ENCODE measurements around the gene BCAP29.

The BCAP29 gene

GRCh38 chr7:107594961-107595737 is 15.1 kb downstream of the BCAP29 start:
- ATAC-seq (replicated peaks) (no peak), DNase-seq (no peak)
- Mint-ChIP-seq H3K27ac (no peak overlapping the region), H3K9me3 (no peaks in the 10 kb centered on the region), H3K4me1 (no peaks in the 10 kb centered on the region), H3K4me3 (no peak overlapping the region), H3K36me3 (peaks cover 4 to 28% of the 10 kb centered on the region in 2 donors), H3K27me3 (no peaks in the 10 kb centered on the region)

GRCh38 chr7:107596881-107597581 is 17.0 kb downstream of the BCAP29 start:
- no peak for DNase-seq
- ATAC-seq (replicated peaks) = no peak
- H3K36me3 Mint-ChIP-seq = peaks cover 8 to 27% of the 10 kb centered on the region in 2 donors
- no peaks in the 10 kb centered on the region for H3K4me1 Mint-ChIP-seq
- no peak overlapping the region for H3K4me3 Mint-ChIP-seq
- no peaks in the 10 kb centered on the region for H3K9me3 Mint-ChIP-seq
- no peaks in the 10 kb centered on the region for H3K27me3 Mint-ChIP-seq
- H3K27ac Mint-ChIP-seq = no peak overlapping the region

DNA sequence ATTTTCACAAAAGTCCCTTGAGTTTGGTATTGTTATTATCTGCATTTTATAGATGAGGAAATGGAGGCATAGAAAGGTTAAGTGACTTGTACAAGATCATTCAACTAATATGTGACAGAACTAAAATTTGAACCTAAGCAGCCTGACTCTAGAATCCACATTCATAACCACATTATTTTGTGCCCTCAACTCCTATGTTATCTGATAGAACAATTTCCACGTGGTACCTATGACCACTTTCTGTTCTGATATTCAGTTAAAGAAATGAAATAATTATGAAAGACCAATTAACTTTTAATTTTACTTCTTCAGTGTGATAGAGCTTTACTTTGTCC is 17.5 kb downstream of the BCAP29 start:
- H3K27me3 Mint-ChIP-seq = no peaks in the 10 kb centered on the region
- no peak for ATAC-seq (replicated peaks)
- peaks cover 8 to 27% of the 10 kb centered on the region in 2 donors for H3K36me3 Mint-ChIP-seq

GRCh38 chr7:107597953-107598352 is 17.9 kb downstream of the BCAP29 start:
- no peaks in the 10 kb centered on the region for H3K27me3 Mint-ChIP-seq
- no peak overlapping the region for H3K27ac Mint-ChIP-seq
- no peak for DNase-seq
- no peaks in the 10 kb centered on the region for H3K9me3 Mint-ChIP-seq
- no peak overlapping the region for H3K4me3 Mint-ChIP-seq
- no peaks in the 10 kb centered on the region for H3K4me1 Mint-ChIP-seq
- peaks cover 10 to 27% of the 10 kb centered on the region in 2 donors for H3K36me3 Mint-ChIP-seq
- no peak for ATAC-seq (replicated peaks)

More for the DNA sequence above, 17.5 kb downstream of the BCAP29 start:
- Mint-ChIP-seq H3K4me1 (no peaks in the 10 kb centered on the region), H3K9me3 (no peaks in the 10 kb centered on the region), H3K4me3 (no peak overlapping the region), H3K27ac (no peak overlapping the region)
- no peak for DNase-seq

DNA sequence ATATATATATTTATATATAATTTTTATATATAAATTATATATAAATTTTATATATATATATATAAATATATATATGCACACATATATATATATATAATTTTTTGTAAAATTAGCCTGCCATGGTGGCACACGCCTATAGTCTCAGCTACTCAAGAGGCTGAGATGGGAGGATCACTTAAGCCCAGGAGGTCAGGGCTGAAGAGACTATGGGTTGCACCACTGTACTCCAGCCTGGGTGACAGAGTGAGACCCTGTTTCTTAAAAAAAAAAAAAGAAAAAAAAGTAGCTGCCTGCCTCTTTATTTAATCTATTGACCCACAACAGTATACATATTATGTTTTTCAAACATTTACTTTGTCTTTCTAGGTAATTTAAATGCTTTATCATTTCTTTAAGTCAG is 19.2 kb downstream of the BCAP29 start:
- H3K27me3 Mint-ChIP-seq = no peaks in the 10 kb centered on the region
- H3K9me3 Mint-ChIP-seq = no peaks in the 10 kb centered on the region

DNA sequence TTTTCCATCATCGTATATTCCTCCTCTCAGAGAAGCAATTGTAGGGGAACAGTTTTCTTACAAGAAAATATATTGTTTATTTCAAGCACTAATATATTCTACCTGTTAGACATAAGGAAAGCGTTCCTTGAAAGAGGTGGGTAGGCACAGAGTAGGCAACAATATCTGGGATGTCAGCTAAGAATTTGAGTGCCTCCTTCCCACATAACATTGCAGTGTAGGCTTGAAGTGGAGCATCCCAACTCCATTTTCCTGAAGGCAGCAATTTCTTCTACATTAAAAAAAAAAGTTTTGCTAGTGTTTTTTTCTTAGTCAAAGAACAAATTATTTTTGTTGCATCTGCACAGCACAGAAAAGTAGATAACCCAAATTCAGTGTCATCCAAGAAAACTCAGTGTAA is 20.8 kb downstream of the BCAP29 start:
- Mint-ChIP-seq H3K36me3 (peaks cover 11 to 17% of the 10 kb centered on the region in 2 donors), H3K9me3 (no peaks in the 10 kb centered on the region), H3K4me1 (no peaks in the 10 kb centered on the region), H3K27me3 (no peaks in the 10 kb centered on the region), H3K4me3 (no peak overlapping the region), H3K27ac (no peak overlapping the region)
- no peak for DNase-seq
- ATAC-seq (replicated peaks) = no peak

More for the DNA sequence above, 19.2 kb downstream of the BCAP29 start:
- DNase-seq (no peak), ATAC-seq (replicated peaks) (no peak)
- peaks cover 13 to 19% of the 10 kb centered on the region in 2 donors for H3K36me3 Mint-ChIP-seq
- no peak overlapping the region for H3K27ac Mint-ChIP-seq
- no peaks in the 10 kb centered on the region for H3K4me1 Mint-ChIP-seq
- no peak overlapping the region for H3K4me3 Mint-ChIP-seq

DNA sequence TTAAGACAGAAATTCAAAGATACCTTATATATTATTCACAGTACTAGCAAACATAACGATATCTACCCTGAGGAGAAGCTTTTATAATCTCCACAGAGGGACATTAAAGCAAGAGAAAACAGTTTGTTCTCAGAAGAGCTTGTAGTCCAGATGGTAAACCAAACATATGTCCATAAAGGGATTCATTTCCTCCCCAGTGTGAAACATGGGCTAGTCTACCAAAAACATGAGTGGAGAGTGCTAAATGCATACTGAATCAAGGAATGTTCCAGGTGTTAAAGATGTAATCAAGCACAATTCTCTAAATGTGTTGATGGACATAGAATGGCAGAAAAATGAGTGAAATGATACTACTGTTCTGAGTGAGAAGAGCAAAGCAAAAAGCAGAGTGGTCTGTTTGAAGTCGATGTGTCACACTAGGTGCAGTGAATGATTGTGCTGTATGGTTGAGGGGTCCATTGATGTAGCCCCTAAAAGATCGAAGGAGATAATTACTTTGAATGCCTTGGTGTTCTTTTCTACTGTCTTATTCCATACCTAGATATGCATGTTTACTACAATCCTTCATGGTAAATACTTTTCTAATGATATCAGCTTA is 25.3 kb downstream of the BCAP29 start:
- Mint-ChIP-seq H3K9me3 (no peaks in the 10 kb centered on the region), H3K27me3 (no peaks in the 10 kb centered on the region), H3K36me3 (peaks cover 13 to 23% of the 10 kb centered on the region in 2 donors), H3K4me3 (no peak overlapping the region), H3K4me1 (no peaks in the 10 kb centered on the region), H3K27ac (no peak overlapping the region)
- DNase-seq (no peak), ATAC-seq (replicated peaks) (no peak)

GRCh38 chr7:107606303-107606702 is 26.3 kb downstream of the BCAP29 start:
- ATAC-seq (replicated peaks) (no peak), DNase-seq (no peak)
- Mint-ChIP-seq H3K36me3 (peaks cover 12 to 22% of the 10 kb centered on the region in 2 donors), H3K4me3 (no peak overlapping the region), H3K4me1 (no peaks in the 10 kb centered on the region), H3K27ac (no peak overlapping the region), H3K27me3 (no peaks in the 10 kb centered on the region), H3K9me3 (no peaks in the 10 kb centered on the region)

DNA sequence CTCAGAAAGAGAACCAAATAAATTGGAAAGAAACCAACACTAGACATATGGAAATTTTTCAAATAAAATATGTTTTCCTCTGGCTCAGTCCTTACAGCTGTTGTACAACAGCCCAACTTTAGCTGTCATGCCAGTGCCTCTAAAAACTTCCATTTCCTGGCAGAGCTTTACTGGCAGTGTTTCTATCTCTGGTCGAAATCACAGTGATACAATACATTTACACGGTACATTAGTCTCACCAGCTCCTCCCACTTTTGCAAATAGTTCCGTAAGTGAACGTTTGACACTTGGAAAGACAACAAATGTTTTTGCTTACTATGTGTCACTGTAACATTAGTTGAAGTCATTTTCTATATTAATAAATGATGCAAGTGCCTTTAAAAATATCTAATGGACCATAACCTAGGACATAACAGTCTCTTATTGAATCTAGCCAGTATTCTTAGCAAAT is 29.8 kb downstream of the BCAP29 start:
- H3K27me3 Mint-ChIP-seq = no peaks in the 10 kb centered on the region
- H3K4me3 Mint-ChIP-seq = no peak overlapping the region
- H3K36me3 Mint-ChIP-seq = peaks cover 11 to 29% of the 10 kb centered on the region in 2 donors
- ATAC-seq (replicated peaks) (no peak), DNase-seq (no peak)
- H3K9me3 Mint-ChIP-seq = no peaks in the 10 kb centered on the region
- H3K27ac Mint-ChIP-seq = no peak overlapping the region
- H3K4me1 Mint-ChIP-seq = no peaks in the 10 kb centered on the region

DNA sequence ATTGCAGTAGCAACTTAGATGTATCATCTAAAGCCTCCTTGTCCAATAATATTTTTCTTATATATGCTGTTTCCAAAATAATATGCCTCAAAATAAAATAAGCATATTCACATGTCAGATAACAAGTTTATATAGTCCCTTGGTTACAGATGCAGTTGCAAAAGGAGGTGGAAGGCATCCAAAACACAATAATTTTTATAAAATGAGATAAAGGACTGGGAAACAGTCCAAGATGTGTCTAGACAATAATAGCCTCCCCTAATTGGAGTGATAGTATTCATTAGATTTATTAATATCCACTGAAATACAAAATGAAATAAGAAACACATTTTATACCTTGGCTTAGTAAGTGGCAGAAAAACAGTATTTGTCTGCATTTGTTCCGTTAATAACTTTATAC is 30.3 kb downstream of the BCAP29 start:
- H3K27ac Mint-ChIP-seq = no peak overlapping the region
- H3K4me3 Mint-ChIP-seq = no peak overlapping the region
- no peaks in the 10 kb centered on the region for H3K4me1 Mint-ChIP-seq
- DNase-seq = no peak
- H3K36me3 Mint-ChIP-seq = peaks cover 11 to 29% of the 10 kb centered on the region in 2 donors
- H3K27me3 Mint-ChIP-seq = no peaks in the 10 kb centered on the region
- H3K9me3 Mint-ChIP-seq = no peaks in the 10 kb centered on the region
- ATAC-seq (replicated peaks) = no peak

DNA sequence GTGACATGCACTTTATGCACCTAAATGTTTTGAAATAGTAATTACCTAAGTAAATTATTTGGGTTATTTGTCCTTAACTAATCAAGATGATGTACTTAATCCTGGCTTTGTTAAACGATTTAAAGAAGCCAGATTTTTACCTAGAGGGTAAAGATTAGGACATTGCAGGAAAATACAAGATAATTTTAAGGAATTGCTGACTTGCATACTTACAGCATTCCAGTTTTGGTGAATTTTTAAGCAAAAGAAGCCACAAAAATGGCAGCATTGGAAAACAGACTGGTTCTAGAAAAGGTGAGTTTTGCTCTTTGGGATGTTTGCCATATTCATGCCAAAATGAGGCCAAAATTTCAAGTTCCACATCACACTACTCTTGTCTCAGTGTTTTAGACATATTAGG is 33.4 kb downstream of the BCAP29 start:
- H3K36me3 Mint-ChIP-seq = peaks cover 14 to 34% of the 10 kb centered on the region in 2 donors

GRCh38 chr7:107613948-107614347 is 33.9 kb downstream of the BCAP29 start:
- DNase-seq (no peak), ATAC-seq (replicated peaks) (no peak)
- Mint-ChIP-seq H3K9me3 (no peaks in the 10 kb centered on the region), H3K4me3 (no peak overlapping the region), H3K27ac (no peak overlapping the region), H3K27me3 (no peaks in the 10 kb centered on the region), H3K36me3 (peaks cover 14 to 30% of the 10 kb centered on the region in 2 donors), H3K4me1 (no peaks in the 10 kb centered on the region)

More for the DNA sequence above, 33.4 kb downstream of the BCAP29 start:
- DNase-seq = no peak
- Mint-ChIP-seq H3K27ac (no peak overlapping the region), H3K4me1 (no peaks in the 10 kb centered on the region), H3K27me3 (no peaks in the 10 kb centered on the region), H3K9me3 (no peaks in the 10 kb centered on the region), H3K4me3 (no peak overlapping the region)
- ATAC-seq (replicated peaks) = no peak

- Mint-ChIP-seq H3K36me3 (peaks cover 14 to 25% of the 10 kb centered on the region in 2 donors), H3K27ac (no peak overlapping the region), H3K27me3 (no peaks in the 10 kb centered on the region), H3K9me3 (no peaks in the 10 kb centered on the region), H3K4me1 (no peaks in the 10 kb centered on the region), H3K4me3 (no peak overlapping the region)
- DNase-seq (no peak), ATAC-seq (replicated peaks) (no peak)
Observed at GRCh38 chr7:107614425-107614824, 34.4 kb downstream of the BCAP29 start.

- Mint-ChIP-seq H3K27me3 (no peaks in the 10 kb centered on the region), H3K9me3 (no peaks in the 10 kb centered on the region), H3K36me3 (peaks cover 17 to 25% of the 10 kb centered on the region in 2 donors), H3K27ac (no peak overlapping the region), H3K4me3 (no peak overlapping the region), H3K4me1 (no peaks in the 10 kb centered on the region)
- no peak for DNase-seq
- no peak for ATAC-seq (replicated peaks)
Observed at GRCh38 chr7:107615910-107616680, 36.0 kb downstream of the BCAP29 start.

All from stimulated activated naive B cell treated with anti-CD40 and anti-IgM and Interleukin-4, amounts not matched to agents 10 μg/mL and 1 μg/mL and 100 μg/mL, for 72 hours (primary cell).